HepG2 (cell line): ENCODE data around the gene ACP1. TPM values are rescaled to one million over a fixed set of nuclear protein-coding genes. Genes with fewer than 3 reads are reported as not detected.

Source experiments
- ATRX ChIP-seq: sonication (generic); formaldehyde crosslinking; IDR thresholded peaks from 2 replicates; pipeline ENCODE4 v1.4.0; 2020; ENCODE audit warnings: missing genetic modification reagents, borderline replicate concordance
- CENPX ChIP-seq: sonication (generic); formaldehyde crosslinking; IDR thresholded peaks from 2 replicates; pipeline ENCODE4 v1.9.0; 2021; ENCODE audit warnings: mild to moderate bottlenecking, missing genetic modification reagents, moderate library complexity
- FOSL1 ChIP-seq: sonication (generic); formaldehyde crosslinking; IDR thresholded peaks from 2 replicates; pipeline ENCODE4 v1.9.0; 2021; ENCODE audit warnings: missing genetic modification reagents, borderline replicate concordance
- FOXA1 ChIP-seq, 2 experiments: fragments of 450-650 bp in 1 of 2; sonication (generic) in 1 of 2; formaldehyde crosslinking in 1 of 2; IDR thresholded peaks; 2 replicates each; pipeline versions ENCODE4 v1.4.0 to v1.6.1; 2016 to 2020; ENCODE audit warnings: missing genetic modification reagents in 1 of 2
- FOXK1 ChIP-seq: sonication (generic); formaldehyde crosslinking; IDR thresholded peaks from 2 replicates; pipeline ENCODE4 v1.4.0; 2020; ENCODE audit warnings: low read depth, missing genetic modification reagents, borderline replicate concordance
- JUN ChIP-seq: sonication (generic); formaldehyde crosslinking; IDR thresholded peaks from 2 replicates; pipeline ENCODE4 v1.4.0; 2020; ENCODE audit warnings: mild to moderate bottlenecking, missing genetic modification reagents
- KLF12 ChIP-seq: sonication (generic); formaldehyde crosslinking; IDR thresholded peaks from 2 replicates; pipeline ENCODE4 v1.4.0; 2020; ENCODE audit warnings: missing genetic modification reagents, borderline replicate concordance
- KMT2B ChIP-seq: IDR thresholded peaks from 2 replicates; pipeline ENCODE4 v1.6.1; 2016; ENCODE audit warnings: missing genetic modification reagents, missing compliant biosample characterization
- SIN3B ChIP-seq: fragments of 150-350 bp; IDR thresholded peaks from 2 replicates; pipeline ENCODE4 v1.6.1; 2014; ENCODE audit warnings: low read length
- ZBTB20 ChIP-seq: sonication (generic); formaldehyde crosslinking; IDR thresholded peaks from 2 replicates; pipeline ENCODE4 v1.8.1; 2023; ENCODE audit warnings: missing genetic modification reagents, low read depth, mild to moderate bottlenecking, borderline replicate concordance
- ZBTB42 ChIP-seq: sonication (generic); formaldehyde crosslinking; IDR thresholded peaks from 2 replicates; pipeline ENCODE4 v1.5.0; 2020; ENCODE audit warnings: mild to moderate bottlenecking, missing genetic modification reagents
- ZFYVE20 ChIP-seq: sonication (generic); formaldehyde crosslinking; IDR thresholded peaks from 2 replicates; pipeline ENCODE4 v1.8.0; 2023; ENCODE audit warnings: low read depth, mild to moderate bottlenecking, moderate library complexity, missing genetic modification reagents, borderline replicate concordance
- ZNF549 ChIP-seq: sonication (generic); formaldehyde crosslinking; IDR thresholded peaks from 2 replicates; pipeline ENCODE4 v1.5.0; 2020; ENCODE audit warnings: missing genetic modification reagents
- ZNF607 ChIP-seq: sonication (generic); formaldehyde crosslinking; IDR thresholded peaks from 2 replicates; pipeline ENCODE4 v1.5.1; 2020; ENCODE audit warnings: missing genetic modification reagents, mild to moderate bottlenecking, borderline replicate concordance
- ZNF850 ChIP-seq: sonication (generic); formaldehyde crosslinking; conservative IDR thresholded peaks from 2 replicates; pipeline ENCODE4 v1.9.0; 2021; ENCODE audit warnings: mild to moderate bottlenecking, missing genetic modification reagents
- ZSCAN21 ChIP-seq: sonication (generic); formaldehyde crosslinking; IDR thresholded peaks from 2 replicates; pipeline ENCODE4 v1.8.0; 2022; ENCODE audit warnings: mild to moderate bottlenecking, missing genetic modification reagents, moderate library complexity, borderline replicate concordance
- polyA plus RNA-seq, 8 experiments: library from polyadenylated mRNA; depleted of rRNA in 3 of 8; stranded (reverse) in 7 of 8; unstranded in 1 of 8; fragments of >200 nt; fragmentation: Illumina TruSeq in 4 of 8; extraction: Trizol in 4 of 8; gene quantifications; 2 replicates each; pipeline versions ENCODE4 v1.2.1 to v1.2.3, GENCODE V29; 2011 to 2016; ENCODE audit warnings: low read depth in 4 of 8, missing spikeins in 1 of 8, mixed read lengths in 1 of 8; ENCODE audit not compliant: insufficient read depth in 1 of 8
- total RNA-seq, 5 experiments: library from RNA; depleted of rRNA; stranded (reverse); fragments of >200 nt; fragmentation: Illumina TruSeq; extraction: Trizol; gene quantifications; 2 replicates each; pipeline ENCODE4 v1.2.3, GENCODE V29; 2016; ENCODE audit warnings: low read depth in 1 of 5
- TF ChIP-seq, protein P1 (sequence below), 2 experiments: sonication (generic) in 1 of 2; formaldehyde crosslinking in 1 of 2; IDR thresholded peaks; 2 replicates each; pipeline versions ENCODE4 v1.4.0 to v1.6.1; 2016 to 2020; ENCODE audit warnings: borderline replicate concordance in 1 of 2, low read depth in 1 of 2, mild to moderate bottlenecking in 1 of 2, missing genetic modification reagents in 1 of 2
- TF ChIP-seq, protein P2 (sequence below): sonication (generic); formaldehyde crosslinking; IDR thresholded peaks from 2 replicates; pipeline ENCODE4 v1.5.0; 2020; ENCODE audit warnings: missing genetic modification reagents
- TF ChIP-seq, protein P3 (sequence below): IDR thresholded peaks from 2 replicates; pipeline ENCODE4 v1.6.1; 2016; ENCODE audit warnings: low read depth, control low read depth
- TF ChIP-seq, protein P4 (sequence below): sonication (generic); formaldehyde crosslinking; IDR thresholded peaks from 2 replicates; pipeline ENCODE4 v1.4.0; 2020; ENCODE audit warnings: missing genetic modification reagents

ACP1 gene
- total and polyA plus RNA-seq, 2 of the 13 experiments (the other 11 are each of a cell fraction or from before 2014, with no cell fraction given) = 246 to 348 TPM

DNA sequence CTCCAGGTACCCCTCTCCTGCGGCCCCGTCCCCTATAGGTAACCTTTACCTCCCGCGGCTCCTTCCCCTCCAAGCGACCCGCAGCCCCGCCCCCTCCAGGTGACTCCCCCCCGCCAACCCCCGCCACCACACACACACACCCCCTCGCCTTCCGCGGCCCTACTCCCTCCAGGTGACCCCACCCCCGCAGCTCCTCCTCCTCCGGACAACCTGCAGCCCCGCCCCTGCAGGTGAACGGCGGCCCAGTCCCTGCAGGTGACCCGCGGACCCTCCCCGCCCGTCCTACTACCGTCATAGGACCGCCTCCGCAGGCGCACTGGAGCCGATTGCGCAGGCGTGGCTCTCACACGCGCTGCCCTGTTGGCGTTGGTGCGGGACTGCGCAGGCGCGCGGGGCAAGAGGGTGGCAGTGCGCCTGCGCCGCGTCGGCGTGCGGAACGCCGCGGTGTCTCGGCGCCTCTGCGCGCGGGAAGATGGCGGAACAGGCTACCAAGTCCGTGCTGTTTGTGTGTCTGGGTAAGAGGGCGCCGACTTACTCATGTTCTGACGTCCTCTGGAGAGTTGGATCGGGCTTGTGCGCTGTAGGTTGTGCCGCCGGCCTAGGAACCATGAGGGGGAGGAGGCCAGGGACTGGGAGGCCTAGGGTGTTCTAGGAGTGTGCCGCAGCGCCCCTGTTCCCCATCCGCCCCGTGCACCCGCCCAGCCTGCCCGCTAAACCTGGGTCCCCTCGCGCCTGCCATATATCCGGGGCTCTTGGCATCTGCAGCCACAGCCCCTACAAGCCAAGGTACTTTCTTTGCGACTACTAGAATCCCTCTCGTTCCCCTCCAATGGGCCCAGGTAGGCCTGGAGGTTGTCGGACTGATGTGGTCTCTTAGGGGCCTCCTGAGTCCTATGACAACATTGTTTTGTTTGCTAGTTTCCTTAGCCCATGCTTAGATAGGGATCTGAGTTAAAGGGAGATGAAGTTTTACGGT lies at the start of gene ACP1 (continued):
- peak; percentile 92 for TF ChIP-seq ZNF607 (CRISPR knock-in tag)
- TF ChIP-seq ZBTB20 (CRISPR knock-in tag) = peak; percentile 57; the same call in 1 of the 2 replicates
- no peak for TF ChIP-seq KLF12 (CRISPR knock-in tag)
- TF ChIP-seq, protein P1, sequence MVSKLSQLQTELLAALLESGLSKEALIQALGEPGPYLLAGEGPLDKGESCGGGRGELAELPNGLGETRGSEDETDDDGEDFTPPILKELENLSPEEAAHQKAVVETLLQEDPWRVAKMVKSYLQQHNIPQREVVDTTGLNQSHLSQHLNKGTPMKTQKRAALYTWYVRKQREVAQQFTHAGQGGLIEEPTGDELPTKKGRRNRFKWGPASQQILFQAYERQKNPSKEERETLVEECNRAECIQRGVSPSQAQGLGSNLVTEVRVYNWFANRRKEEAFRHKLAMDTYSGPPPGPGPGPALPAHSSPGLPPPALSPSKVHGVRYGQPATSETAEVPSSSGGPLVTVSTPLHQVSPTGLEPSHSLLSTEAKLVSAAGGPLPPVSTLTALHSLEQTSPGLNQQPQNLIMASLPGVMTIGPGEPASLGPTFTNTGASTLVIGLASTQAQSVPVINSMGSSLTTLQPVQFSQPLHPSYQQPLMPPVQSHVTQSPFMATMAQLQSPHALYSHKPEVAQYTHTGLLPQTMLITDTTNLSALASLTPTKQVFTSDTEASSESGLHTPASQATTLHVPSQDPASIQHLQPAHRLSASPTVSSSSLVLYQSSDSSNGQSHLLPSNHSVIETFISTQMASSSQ (IDR thresholded peaks at IDR 0.05; ENCODE audit: low read depth) = no peak
- TF ChIP-seq, protein P1 (CRISPR knock-in tag; IDR thresholded peaks at IDR 0.05; ENCODE audit: borderline replicate concordance) = peak; percentile 68; the same call in 1 of the 2 replicates
- TF ChIP-seq, protein P2, sequence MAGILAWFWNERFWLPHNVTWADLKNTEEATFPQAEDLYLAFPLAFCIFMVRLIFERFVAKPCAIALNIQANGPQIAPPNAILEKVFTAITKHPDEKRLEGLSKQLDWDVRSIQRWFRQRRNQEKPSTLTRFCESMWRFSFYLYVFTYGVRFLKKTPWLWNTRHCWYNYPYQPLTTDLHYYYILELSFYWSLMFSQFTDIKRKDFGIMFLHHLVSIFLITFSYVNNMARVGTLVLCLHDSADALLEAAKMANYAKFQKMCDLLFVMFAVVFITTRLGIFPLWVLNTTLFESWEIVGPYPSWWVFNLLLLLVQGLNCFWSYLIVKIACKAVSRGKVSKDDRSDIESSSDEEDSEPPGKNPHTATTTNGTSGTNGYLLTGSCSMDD (CRISPR knock-in tag) = 0 out of 2 replicates have a peak, but pooled peaks have one; percentile 21
- no peak for TF ChIP-seq ZFYVE20 (CRISPR knock-in tag)
- TF ChIP-seq CENPX (CRISPR knock-in tag) = no peak
- no peak for TF ChIP-seq ZNF850
- TF ChIP-seq FOSL1 (CRISPR knock-in tag) = no peak
- 0 out of 2 replicates have a peak, but pooled peaks have one; percentile 78 for TF ChIP-seq ZBTB42 (CRISPR knock-in tag)
- TF ChIP-seq, protein P3, sequence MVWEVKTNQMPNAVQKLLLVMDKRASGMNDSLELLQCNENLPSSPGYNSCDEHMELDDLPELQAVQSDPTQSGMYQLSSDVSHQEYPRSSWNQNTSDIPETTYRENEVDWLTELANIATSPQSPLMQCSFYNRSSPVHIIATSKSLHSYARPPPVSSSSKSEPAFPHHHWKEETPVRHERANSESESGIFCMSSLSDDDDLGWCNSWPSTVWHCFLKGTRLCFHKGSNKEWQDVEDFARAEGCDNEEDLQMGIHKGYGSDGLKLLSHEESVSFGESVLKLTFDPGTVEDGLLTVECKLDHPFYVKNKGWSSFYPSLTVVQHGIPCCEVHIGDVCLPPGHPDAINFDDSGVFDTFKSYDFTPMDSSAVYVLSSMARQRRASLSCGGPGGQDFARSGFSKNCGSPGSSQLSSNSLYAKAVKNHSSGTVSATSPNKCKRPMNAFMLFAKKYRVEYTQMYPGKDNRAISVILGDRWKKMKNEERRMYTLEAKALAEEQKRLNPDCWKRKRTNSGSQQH (CRISPR knock-in tag) = peak; percentile 90
- no peak for TF ChIP-seq FOXK1 (CRISPR knock-in tag)
- TF ChIP-seq ZSCAN21 (CRISPR knock-in tag) = peak; percentile 65; the same call in 1 of the 2 replicates
- no peak for TF ChIP-seq FOXA1 (IDR thresholded peaks at IDR 0.05)
- TF ChIP-seq FOXA1 (CRISPR knock-in tag; IDR thresholded peaks at IDR 0.05) = peak; percentile 31; the same call in 1 of the 2 replicates
- TF ChIP-seq, protein P4, sequence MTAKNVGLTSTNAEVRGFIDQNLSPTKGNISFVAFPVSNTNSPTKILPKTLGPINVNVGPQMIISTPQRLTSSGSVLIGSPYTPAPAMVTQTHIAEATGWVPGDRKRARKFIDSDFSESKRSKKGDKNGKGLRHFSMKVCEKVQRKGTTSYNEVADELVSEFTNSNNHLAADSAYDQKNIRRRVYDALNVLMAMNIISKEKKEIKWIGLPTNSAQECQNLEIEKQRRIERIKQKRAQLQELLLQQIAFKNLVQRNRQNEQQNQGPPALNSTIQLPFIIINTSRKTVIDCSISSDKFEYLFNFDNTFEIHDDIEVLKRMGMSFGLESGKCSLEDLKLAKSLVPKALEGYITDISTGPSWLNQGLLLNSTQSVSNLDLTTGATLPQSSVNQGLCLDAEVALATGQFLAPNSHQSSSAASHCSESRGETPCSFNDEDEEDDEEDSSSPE (CRISPR knock-in tag) = peak; percentile 90
- peak; percentile 60 for TF ChIP-seq SIN3B
- no peak; the same call in none of the 2 replicates for TF ChIP-seq KMT2B (CRISPR knock-in tag)
- TF ChIP-seq ZNF549 (CRISPR knock-in tag) = no peak
- TF ChIP-seq ATRX (CRISPR knock-in tag) = no peak
- no peak for TF ChIP-seq JUN (CRISPR knock-in tag)
